Adrenal gland (tissue), 12 donors: ENCODE measurements around the gene ANKRD28. TPM values are rescaled to one million over a fixed set of nuclear protein-coding genes. Genes with fewer than 3 reads are reported as not detected.

Experiments
- DNase-seq, 7 donors: peaks; one replicate each; pipeline ENCODE4 v3.0.0-alpha.2; 2019 to 2020
- H3K27ac ChIP-seq, 5 donors: fragments of 200-600 bp; sonication (generic) in 4 of 5; 1 replicate in 3 of 5; 2 replicates in 2 of 5; pipeline versions ENCODE4 v1.5.1 to v1.8.0; 2016 to 2020; ENCODE audit warnings: mild to moderate bottlenecking in 1 of 5
- H3K27me3 ChIP-seq: fragments of 200-600 bp; 2 replicates; pipeline ENCODE4 v1.8.0; 2021
- H3K36me3 ChIP-seq, 2 donors: fragments of 200-600 bp; replicated peaks in 1 of 2; 1 replicate in 1 of 2; 2 replicates in 1 of 2; pipeline versions ENCODE4 v1.5.1 to v1.8.0; 2018 to 2022
- H3K4me1 ChIP-seq, 2 donors: fragments of 200-600 bp; replicated peaks in 1 of 2; 1 replicate in 1 of 2; 2 replicates in 1 of 2; pipeline versions ENCODE4 v1.5.1 to v1.8.0; 2018 to 2021
- H3K4me3 ChIP-seq, 4 donors: fragments of 200-600 bp; sonication (generic) in 3 of 4; one replicate each; pipeline ENCODE4 v1.5.1; 2016 to 2018
- H3K9me3 ChIP-seq, 3 donors: fragments of 200-600 bp; sonication (generic) in 1 of 3; replicated peaks in 1 of 3; 1 replicate in 2 of 3; 2 replicates in 1 of 3; pipeline versions ENCODE4 v1.5.1 to v1.8.0; 2016 to 2021
- POLR2A ChIP-seq, 2 donors: fragments of 450-650 bp; IDR thresholded peaks; one replicate each; pipeline ENCODE4 v1.6.1; 2017; ENCODE audit warnings: antibody characterized with exemption in 2 of 2, mild to moderate bottlenecking in 2 of 2, moderate library complexity in 1 of 2
- WGBS, 4 donors: extraction: QIAGEN DNeasy Blood & Tissue Kit in 2 of 4; methylation state at CpG; one replicate each; pipeline versions ENCODE4 v1.1.5 to v1.1.7; 2013 to 2017; 5-methylcytosine and 5-hydroxymethylcytosine counted together
- intact Hi-C, 2 donors: fragments of 100-400 bp; cut with DNase I; formaldehyde crosslinking; loops; one replicate each; pipeline versions ENCODE4 v1.14.1 to v1.15.0; 2022 to 2023
- polyA plus RNA-seq, 3 donors: library from polyadenylated mRNA; stranded (reverse); fragments of 200-250 nt in 2 of 3; fragments of 350-450 nt in 1 of 3; fragmentation: Illumina TruSeq in 1 of 3; extraction: RNeasy Lipid Tissue Mini Kit (QIAGEN cat#74804) in 1 of 3; gene quantifications; one replicate each; pipeline ENCODE4 v1.2.3, GENCODE V29; 2013 to 2014
- total RNA-seq, 9 donors: library from RNA; depleted of rRNA in 4 of 9; stranded (reverse); fragments of >200 nt in 4 of 9; fragments of 120-200 nt in 1 of 9; fragmentation: NEBNext Ultra II Directional in 1 of 9; extraction: Animal tissue kit (Norgen Biotek cat#: 25700) in 1 of 9; gene quantifications; one replicate each; pipeline versions ENCODE4 v1.1.0 to v1.2.4, GENCODE V29; 2013 to 2023
- TF ChIP-seq, protein P1 (sequence below), 6 experiments: fragments of 450-650 bp in 4 of 6; fragments of 200-600 bp in 2 of 6; sonication (generic) in 1 of 6; IDR thresholded peaks; 1 replicate in 5 of 6; 2 replicates in 1 of 6; pipeline versions ENCODE4 v1.5.1 to v1.8.0; 2016 to 2021; ENCODE audit warnings: antibody characterized with exemption in 6 of 6, mild to moderate bottlenecking in 2 of 6, moderate library complexity in 1 of 6
- donor health status: healthy with polysubstance abuse.
- donor health status: Bipolar disorder and iron deficiency.
- donor health status: DM: yes; HTN: yes; CAD: no.
- donor health status: DM: no; HTN: no; CAD: no.
- donor health status: DM: no; HTN: no; CAD: no.
- donor health status: DM: yes; HTN: yes; CAD: no.

The ANKRD28 gene
- total and polyA plus RNA-seq, 12 donors: 11.0 to 71.7 (median 34.5) TPM

DNA sequence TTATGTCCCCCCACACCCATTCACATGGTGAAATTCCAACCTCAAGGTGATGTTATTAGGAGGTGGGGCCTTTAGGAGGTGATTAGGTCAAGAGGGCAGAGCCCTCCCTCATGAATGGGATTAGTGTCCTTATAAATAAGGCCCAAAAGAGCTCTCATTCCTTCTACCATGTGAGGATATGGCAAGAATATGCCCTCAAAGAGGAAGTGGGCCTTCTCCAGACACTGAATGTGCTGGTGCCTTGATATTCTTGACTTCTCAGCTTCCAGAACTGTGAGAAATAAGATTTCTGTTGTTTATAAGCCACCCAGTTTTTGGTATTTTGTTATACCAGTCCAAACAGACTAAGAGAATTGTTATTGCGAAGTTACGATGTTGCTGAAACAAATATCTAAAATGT is 94.4 kb downstream of the ANKRD28 start:
- intact Hi-C loops: no loop called here
- TF ChIP-seq, protein P1, sequence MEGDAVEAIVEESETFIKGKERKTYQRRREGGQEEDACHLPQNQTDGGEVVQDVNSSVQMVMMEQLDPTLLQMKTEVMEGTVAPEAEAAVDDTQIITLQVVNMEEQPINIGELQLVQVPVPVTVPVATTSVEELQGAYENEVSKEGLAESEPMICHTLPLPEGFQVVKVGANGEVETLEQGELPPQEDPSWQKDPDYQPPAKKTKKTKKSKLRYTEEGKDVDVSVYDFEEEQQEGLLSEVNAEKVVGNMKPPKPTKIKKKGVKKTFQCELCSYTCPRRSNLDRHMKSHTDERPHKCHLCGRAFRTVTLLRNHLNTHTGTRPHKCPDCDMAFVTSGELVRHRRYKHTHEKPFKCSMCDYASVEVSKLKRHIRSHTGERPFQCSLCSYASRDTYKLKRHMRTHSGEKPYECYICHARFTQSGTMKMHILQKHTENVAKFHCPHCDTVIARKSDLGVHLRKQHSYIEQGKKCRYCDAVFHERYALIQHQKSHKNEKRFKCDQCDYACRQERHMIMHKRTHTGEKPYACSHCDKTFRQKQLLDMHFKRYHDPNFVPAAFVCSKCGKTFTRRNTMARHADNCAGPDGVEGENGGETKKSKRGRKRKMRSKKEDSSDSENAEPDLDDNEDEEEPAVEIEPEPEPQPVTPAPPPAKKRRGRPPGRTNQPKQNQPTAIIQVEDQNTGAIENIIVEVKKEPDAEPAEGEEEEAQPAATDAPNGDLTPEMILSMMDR (IDR thresholded peaks at IDR 0.05): no peak
- TF ChIP-seq POLR2A (IDR thresholded peaks at IDR 0.05): no peak
- Histone ChIP-seq H3K4me3 (no peak overlapping the region), H3K4me1 (no peaks in the 10 kb centered on the region), H3K9me3 (no peaks in the 10 kb centered on the region), H3K36me3 (peaks cover 0 to 5% of the 10 kb centered on the region in 2 donors), H3K27me3 (no peaks in the 10 kb centered on the region), H3K27ac (no peak overlapping the region)
- WGBS, 4 donors: 93 to 98% (median 97%) methylated on average over 2 of the region's 2 CpGs
- no peak for DNase-seq

DNA sequence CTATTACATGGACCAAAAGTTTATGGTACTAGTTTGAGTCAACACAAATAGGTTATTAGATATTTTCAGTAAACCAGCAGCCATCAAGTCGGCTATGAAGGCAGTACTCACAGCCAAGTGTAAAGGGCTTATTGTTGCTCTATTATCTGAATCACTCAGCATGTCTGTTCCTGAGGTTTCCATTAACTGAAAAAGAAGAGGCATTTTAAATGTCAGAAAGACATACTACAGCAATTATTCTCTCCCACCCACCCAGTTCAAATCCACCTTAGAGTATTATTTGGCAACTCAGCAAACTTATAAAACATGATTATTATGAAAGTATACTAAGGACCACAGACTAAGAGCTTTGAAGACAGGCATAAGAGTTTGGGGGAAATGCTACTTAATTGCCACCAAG is 103.2 kb downstream of the ANKRD28 start:
- TF ChIP-seq, protein P1 (IDR thresholded peaks at IDR 0.05): no peak
- TF ChIP-seq POLR2A (IDR thresholded peaks at IDR 0.05): no peak
- Histone ChIP-seq H3K27ac (no peak overlapping the region), H3K36me3 (peaks cover 0 to 4% of the 10 kb centered on the region in 2 donors), H3K9me3 (no peaks in the 10 kb centered on the region), H3K27me3 (no peaks in the 10 kb centered on the region), H3K4me1 (no peaks in the 10 kb centered on the region), H3K4me3 (no peak overlapping the region)
- no peak for DNase-seq
- WGBS, 4 donors: 64 to 100% (median 89%) methylated on average over 1 of the region's 1 CpG
- intact Hi-C loops: no loop called here

DNA sequence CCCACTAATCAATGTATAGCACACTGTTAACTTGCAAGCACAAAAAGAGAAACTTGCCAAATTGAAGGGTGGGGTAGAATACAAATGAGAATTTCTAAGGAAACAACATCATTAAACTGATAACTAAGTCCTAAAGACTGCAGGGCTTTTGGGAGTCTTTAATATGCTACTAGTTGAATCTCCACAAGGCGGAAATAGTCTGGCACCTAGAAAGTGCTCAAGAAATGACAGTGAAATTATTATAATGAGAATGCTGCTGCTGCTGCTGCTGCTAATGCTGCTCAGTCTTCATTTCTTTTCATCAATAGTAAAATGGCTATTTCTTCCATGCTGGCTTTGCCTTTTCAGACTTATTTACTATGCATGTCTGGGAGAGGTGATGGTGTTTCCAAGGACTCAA is 104.4 kb downstream of the ANKRD28 start:
- H3K36me3 ChIP-seq: peaks cover 0 to 9% of the 10 kb centered on the region in 2 donors
- DNase-seq: no peak
- no peaks in the 10 kb centered on the region for H3K27me3 ChIP-seq
- WGBS, 4 donors: 0 to 100% (median 64%) methylated on average over 1 of the region's 1 CpG
- no peaks in the 10 kb centered on the region for H3K4me1 ChIP-seq
- H3K4me3 ChIP-seq: no peak overlapping the region
- no peak overlapping the region for H3K27ac ChIP-seq
- no peaks in the 10 kb centered on the region for H3K9me3 ChIP-seq
- TF ChIP-seq, protein P1 (IDR thresholded peaks at IDR 0.05): no peak
- TF ChIP-seq POLR2A (IDR thresholded peaks at IDR 0.05): no peak
- intact Hi-C loops: no loop called here

DNA sequence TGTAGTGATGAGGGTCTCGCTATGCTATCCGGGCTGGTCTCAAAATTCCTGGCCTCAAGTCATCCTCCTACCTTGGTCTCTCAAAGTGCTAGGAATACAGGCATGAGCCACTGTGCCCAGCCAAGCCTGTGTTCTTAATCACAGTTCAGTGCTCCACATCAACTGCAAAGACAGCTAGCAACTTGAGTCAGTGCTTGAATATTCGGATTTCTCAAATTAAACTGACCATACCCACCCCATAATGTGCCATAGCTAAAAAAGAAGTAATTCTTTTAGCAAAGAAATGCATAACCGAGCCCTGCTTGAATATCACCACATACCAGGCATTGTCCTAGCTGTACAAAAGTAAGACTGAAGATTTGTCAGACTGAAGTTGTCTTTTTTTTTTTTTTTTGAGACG is 107.0 kb downstream of the ANKRD28 start:
- Histone ChIP-seq H3K4me1 (no peaks in the 10 kb centered on the region), H3K4me3 (no peak overlapping the region), H3K36me3 (peaks cover 0 to 9% of the 10 kb centered on the region in 2 donors), H3K27me3 (no peaks in the 10 kb centered on the region), H3K27ac (no peak overlapping the region), H3K9me3 (no peaks in the 10 kb centered on the region)
- WGBS, 4 donors: 90 to 97% (median 93%) methylated on average over 5 of the region's 5 CpGs
- intact Hi-C loops: no loop called here
- TF ChIP-seq, protein P1 (IDR thresholded peaks at IDR 0.05): no peak
- no peak for TF ChIP-seq POLR2A (IDR thresholded peaks at IDR 0.05)
- DNase-seq: no peak
